ENCODE measurements around the gene RASGEF1C.

- TF ChIP-seq POLR2AphosphoS5 (IDR thresholded peaks at IDR 0.05; ENCODE audit: low read depth, low read length) = no peak
- no peak for TF ChIP-seq TAF1 (IDR thresholded peaks at IDR 0.05; ENCODE audit: borderline replicate concordance, insufficient read depth, low read length)
- TF ChIP-seq REST (IDR thresholded peaks at IDR 0.05; ENCODE audit: insufficient read depth in 1 of 2, low read depth in 2 of 2, low read length in 2 of 2) = no peak
- TF ChIP-seq SIN3A (IDR thresholded peaks at IDR 0.05; ENCODE audit: borderline replicate concordance, insufficient read depth, low read length) = no peak
These were observed 128.3 kb downstream of the RASGEF1C start for GRCh38 chr5:180080486-180081280.

Data from PFSK-1 (cell line).